Stimulated activated CD4-positive, alpha-beta T cell treated with anti-CD3 and anti-CD28 coated beads, Interleukin-4, amount 100 ng/mL, for 24 hours (primary cell): ENCODE measurements around the gene MRPL38.
A peak's percentile ranks its signal among the peaks of the same experiment; 100 is the strongest.

Source experiments
- DNase-seq: peaks from one replicate; pipeline ENCODE4 v3.0.0-alpha.2; 2020

The MRPL38 gene

GRCh38 chr17:75904749-75905521 is at the start of gene MRPL38:
Gene MRPL38, minus strand, starts transcription at chr17:75904884. Its CDS starts 9 bp downstream, at chr17:75904875.
- DNase-seq, result peak; percentile 95

GRCh38 chr17:75950855-75951554 is 46.3 kb upstream of the MRPL38 start:
- DNase-seq, result no peak

GRCh38 chr17:75950421-75950820 is 45.7 kb upstream of the MRPL38 start:
- DNase-seq, result no peak

DNA sequence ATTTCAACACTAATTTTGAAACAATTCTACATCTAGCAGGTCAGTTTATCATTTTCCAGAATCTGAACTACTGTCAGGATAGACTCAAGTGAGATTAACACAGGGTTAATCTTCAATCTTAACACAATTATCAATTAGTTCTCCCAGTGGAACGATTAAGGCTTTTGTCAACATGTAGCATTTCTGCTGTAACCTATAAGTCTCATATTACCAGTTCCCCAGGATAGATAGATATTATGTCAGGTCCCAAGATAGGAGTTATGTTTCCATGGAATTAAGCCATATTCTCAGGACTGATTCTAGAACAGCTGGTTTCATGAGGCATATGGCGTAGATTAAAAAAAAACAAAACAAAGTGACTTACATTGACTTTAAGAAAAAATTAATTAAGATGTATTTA is 40.5 kb upstream of the MRPL38 start:
- no peak for DNase-seq

GRCh38 chr17:75943491-75943890 is 38.8 kb upstream of the MRPL38 start:
- no peak for DNase-seq

GRCh38 chr17:75942473-75942872 is 37.8 kb upstream of the MRPL38 start:
- no peak for DNase-seq

GRCh38 chr17:75941442-75941819 is 36.7 kb upstream of the MRPL38 start:
- no peak for DNase-seq

DNA sequence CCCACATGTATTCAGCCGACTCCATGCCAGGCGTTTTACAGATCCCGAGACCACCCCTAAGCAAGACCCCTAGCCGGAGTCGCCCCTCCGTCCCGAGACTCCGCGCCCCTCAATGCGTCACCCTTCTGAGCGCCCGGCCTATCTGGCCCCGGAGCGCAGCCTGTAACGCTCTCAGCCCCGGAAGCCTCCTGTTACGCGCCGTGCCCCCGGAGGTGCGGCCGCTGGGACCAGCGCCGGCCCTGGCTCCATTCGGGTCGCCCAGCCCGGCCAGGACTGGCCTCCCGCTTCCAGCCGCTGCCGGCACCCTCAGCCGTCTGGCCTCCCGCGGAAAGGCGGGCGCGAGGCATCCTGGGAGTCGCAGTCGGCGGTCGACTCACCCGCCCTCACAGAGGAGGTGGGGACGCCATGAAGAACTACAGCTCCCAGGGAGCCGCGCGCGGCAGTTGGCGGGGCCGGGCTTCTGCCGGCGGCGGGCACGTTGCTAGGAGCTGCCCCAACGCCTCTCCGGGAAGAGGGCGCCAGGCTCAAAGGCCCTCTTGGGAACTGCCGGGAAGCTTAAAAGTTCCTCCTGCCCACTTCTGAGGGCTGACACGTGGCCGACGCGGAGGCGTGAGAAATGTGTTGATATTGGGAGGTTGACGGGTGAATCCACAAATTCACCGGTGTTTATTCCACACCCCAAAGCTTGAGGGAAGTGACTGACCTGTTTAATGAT is 36.2 kb upstream of the MRPL38 start, which contains the start of gene FBF1:
TSS of gene FBF1 (minus strand) at position 316 of the 715 bp plus-strand sequence. CDS start 2,893 bp downstream, outside the sequence.
- DNase-seq, result peak; percentile 90

GRCh38 chr17:75937652-75938051 is 33.0 kb upstream of the MRPL38 start:
- DNase-seq, result no peak

DNA sequence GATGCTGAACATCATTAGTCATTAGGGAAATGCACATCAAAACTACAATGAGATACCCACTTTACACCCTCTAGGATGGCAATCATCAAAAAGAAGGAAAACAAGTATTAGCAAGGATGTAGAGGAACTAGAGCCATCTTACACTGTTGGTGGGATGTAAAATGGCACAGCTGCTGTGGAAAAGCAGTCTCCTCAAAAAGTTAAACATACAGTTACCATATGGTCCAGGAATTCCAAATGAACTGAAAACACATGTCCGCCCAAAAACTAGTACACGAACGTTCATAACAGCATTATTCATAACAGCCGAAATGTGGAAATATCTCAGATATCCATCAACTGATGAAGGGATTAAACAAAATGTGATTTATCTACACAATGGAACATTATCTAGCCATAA is 29.1 kb upstream of the MRPL38 start:
- no peak for DNase-seq

- no peak for DNase-seq
Measured at GRCh38 chr17:75932852-75933251, 28.2 kb upstream of the MRPL38 start.

- no peak for DNase-seq
Measured at GRCh38 chr17:75931062-75931461, 26.4 kb upstream of the MRPL38 start.

DNA sequence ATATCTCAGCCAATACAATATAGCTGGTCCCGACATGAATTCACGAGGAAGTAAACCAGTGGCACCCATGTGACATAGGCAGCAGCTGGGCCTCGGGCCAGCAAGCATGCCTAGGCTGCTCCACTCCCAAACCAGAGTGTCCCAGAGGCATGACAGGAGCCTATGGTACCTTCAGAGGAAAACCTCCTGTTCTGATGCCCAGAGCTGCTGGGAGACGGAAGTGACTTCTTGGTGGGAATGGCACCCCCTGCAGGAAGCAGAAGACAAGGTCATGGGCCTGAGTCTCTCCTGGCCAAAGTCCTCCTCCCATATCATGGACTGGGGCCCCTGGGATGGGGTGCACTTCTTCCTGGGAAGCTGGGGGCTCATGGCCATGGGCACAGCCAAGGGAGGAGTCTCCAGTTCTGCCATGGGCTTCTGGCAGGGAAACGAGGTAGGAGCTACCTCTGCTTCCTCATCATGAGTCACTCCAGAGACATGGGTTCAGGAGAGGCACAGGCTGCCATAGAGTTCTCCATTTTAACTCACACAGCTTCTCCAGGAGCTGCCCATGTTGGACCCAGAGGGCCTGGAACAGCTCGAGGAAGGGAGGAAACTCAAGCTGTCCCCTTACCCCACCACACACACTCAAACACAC is 22.7 kb upstream of the MRPL38 start:
- no peak for DNase-seq

- DNase-seq, result no peak
Measured at GRCh38 chr17:75926456-75926855, 21.8 kb upstream of the MRPL38 start.

GRCh38 chr17:75925912-75926311 is 21.2 kb upstream of the MRPL38 start:
- no peak for DNase-seq

- DNase-seq, result no peak
Measured at GRCh38 chr17:75925103-75925502, 20.4 kb upstream of the MRPL38 start.

GRCh38 chr17:75922963-75923874 is 18.5 kb upstream of the MRPL38 start:
- DNase-seq, result no peak

GRCh38 chr17:75922173-75922961 is 17.7 kb upstream of the MRPL38 start:
- no peak for DNase-seq

GRCh38 chr17:75921596-75921995 is 16.9 kb upstream of the MRPL38 start:
- no peak for DNase-seq

- no peak for DNase-seq
Measured at GRCh38 chr17:75920045-75920560, 15.4 kb upstream of the MRPL38 start.

DNA sequence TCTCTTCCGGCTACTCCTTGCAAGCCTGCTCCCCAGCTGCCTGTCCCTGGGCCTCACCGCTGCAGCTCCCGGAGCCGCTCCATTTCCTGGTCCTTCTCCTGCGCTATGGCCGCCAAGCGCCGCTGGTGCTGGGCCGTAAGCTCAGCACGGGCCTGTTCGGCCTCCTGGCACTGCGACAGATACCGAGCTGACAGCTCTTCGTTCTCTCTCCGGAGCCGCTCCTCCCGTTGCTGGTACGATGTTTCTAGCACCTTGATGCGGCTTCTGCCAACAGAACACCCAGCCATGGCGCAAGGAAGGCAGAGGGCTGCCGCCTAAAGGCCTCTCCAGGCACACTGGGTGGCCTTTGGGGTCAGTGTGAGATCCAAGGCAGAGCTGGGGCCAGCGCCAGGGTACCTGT is 14.9 kb upstream of the MRPL38 start:
- no peak for DNase-seq
